HL-60/S4 treated with phorbol 12-myristate 13-acetate at 8.2 ng/mL for 4 days and 3 days (cell line): ENCODE measurements around the gene CTSG.
"Not testable (repeated sequence)": the region's sequence is repeated elsewhere in the genome, so short reads cannot be mapped to it uniquely, and the experiment has no call there.

Experiments
- in situ Hi-C: fragments of 300-500 bp; cut with MboI; formaldehyde crosslinking; loops from 2 replicates; pipeline ENCODE4 v1.15.0; 2022; ENCODE audit warnings: low sequenced_read_pairs

CTSG gene

GRCh38 chr14:24576182-24576581 is at the start of gene CTSG:
Gene CTSG, minus strand, starts transcription at chr14:24576250. Its CDS starts 27 bp downstream, at chr14:24576223.
- in situ Hi-C loops = no loop called here

- in situ Hi-C loops = loop anchor here (25.0 kb wide), 1 partner anchor 276 kb away; the partner anchor contains the start of genes ADCY4 and RIPK3
Measured at GRCh38 chr14:24613747-24614146, 37.7 kb upstream of the CTSG start.

GRCh38 chr14:24613241-24613640 is 37.2 kb upstream of the CTSG start:
- in situ Hi-C loops = loop anchor here (25.0 kb wide), 1 partner anchor 276 kb away; the partner anchor contains the start of genes ADCY4 and RIPK3

- in situ Hi-C loops = loop anchor here (25.0 kb wide), 1 partner anchor 275 kb away; the partner anchor contains the start of genes ADCY4 and RIPK3
Measured at GRCh38 chr14:24612196-24612595, 36.1 kb upstream of the CTSG start.

- in situ Hi-C loops = loop anchor here (25.0 kb wide), 1 partner anchor 272 kb away; the partner anchor contains the start of genes ADCY4 and RIPK3
Measured at GRCh38 chr14:24609655-24610344, 33.8 kb upstream of the CTSG start, which contains the start of gene GZMH. Gene GZMH, minus strand, starts transcription at chr14:24609685. Its CDS starts 72 bp downstream, at chr14:24609613.

GRCh38 chr14:24607635-24608514 is 31.8 kb upstream of the CTSG start:
- in situ Hi-C loops = loop anchor here (25.0 kb wide), 1 partner anchor 271 kb away; the partner anchor contains the start of genes ADCY4 and RIPK3

GRCh38 chr14:24607081-24607480 is 31.0 kb upstream of the CTSG start:
- in situ Hi-C loops = loop anchor here (25.0 kb wide), 1 partner anchor 270 kb away; the partner anchor contains the start of genes ADCY4 and RIPK3

GRCh38 chr14:24606297-24606696 is 30.2 kb upstream of the CTSG start:
- in situ Hi-C loops = loop anchor here (25.0 kb wide), 1 partner anchor 269 kb away; the partner anchor contains the start of genes ADCY4 and RIPK3

GRCh38 chr14:24605435-24606190 is 29.6 kb upstream of the CTSG start:
- in situ Hi-C loops = loop anchor here (25.0 kb wide), 1 partner anchor 268 kb away; the partner anchor contains the start of genes ADCY4 and RIPK3

GRCh38 chr14:24597403-24597802 is 21.4 kb upstream of the CTSG start:
- in situ Hi-C loops = no loop called here

- in situ Hi-C loops = no loop called here
Measured at GRCh38 chr14:24595073-24595808, 19.2 kb upstream of the CTSG start.

- in situ Hi-C loops = not testable (repeated sequence)
Measured at GRCh38 chr14:24591004-24591403, 15.0 kb upstream of the CTSG start.

GRCh38 chr14:24584402-24584801 is 8.4 kb upstream of the CTSG start:
- in situ Hi-C loops = not testable (repeated sequence)

GRCh38 chr14:24578558-24578957 is 2.5 kb upstream of the CTSG start:
- in situ Hi-C loops = no loop called here

GRCh38 chr14:24576771-24577170 is 721 bp upstream of the CTSG start:
- in situ Hi-C loops = no loop called here

- in situ Hi-C loops = no loop called here
Measured at GRCh38 chr14:24574206-24574774, 1.8 kb downstream of the CTSG start.

- in situ Hi-C loops = no loop called here
Measured at GRCh38 chr14:24566318-24566717, 9.7 kb downstream of the CTSG start.

- in situ Hi-C loops = no loop called here
Measured at GRCh38 chr14:24565766-24566165, 10.3 kb downstream of the CTSG start.

- in situ Hi-C loops = no loop called here
Measured at GRCh38 chr14:24563505-24563904, 12.5 kb downstream of the CTSG start.
